Measurements from ENCODE around the gene KPNA3.

DNA sequence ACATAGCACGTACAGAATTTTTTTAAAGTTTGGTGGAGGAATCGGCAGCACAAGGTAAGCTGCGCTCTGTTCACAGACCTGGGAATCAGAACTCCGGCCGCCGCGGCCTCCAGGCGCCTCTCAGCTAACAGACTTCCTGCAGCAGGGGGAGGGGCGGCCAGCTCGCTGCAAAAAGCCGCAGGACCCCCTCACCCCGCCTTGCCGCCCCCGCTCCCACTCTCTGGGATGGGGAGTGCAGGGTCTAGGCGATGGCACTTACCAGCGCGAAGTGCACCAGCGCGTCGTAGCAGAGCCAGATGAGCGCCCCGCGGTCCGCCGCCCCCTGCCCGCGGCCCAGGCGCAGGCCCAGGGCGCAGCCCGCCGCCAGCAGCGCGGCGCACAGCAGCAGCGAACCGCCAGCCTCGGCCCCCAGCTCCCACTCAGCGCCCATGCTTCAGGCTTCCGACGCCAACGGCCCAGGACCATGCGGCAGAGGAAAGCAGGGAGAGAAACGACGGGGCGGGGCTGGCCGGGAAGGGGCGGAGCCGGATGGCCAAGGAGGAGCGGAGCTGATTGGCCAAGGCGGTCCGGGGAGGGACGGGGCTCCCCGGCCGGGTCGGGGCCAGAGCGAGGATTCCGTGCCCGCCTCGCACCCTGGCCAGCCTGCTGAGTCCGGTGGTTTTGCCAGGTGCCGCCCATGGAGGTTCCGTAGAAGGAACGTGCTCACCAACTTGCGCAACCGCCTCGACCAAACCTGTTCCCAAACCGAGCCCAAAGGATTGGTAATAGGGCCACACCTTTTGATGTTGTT is 101.3 kb downstream of the KPNA3 start, which contains the start of gene EBPL:
- TF ChIP-seq, protein P1, sequence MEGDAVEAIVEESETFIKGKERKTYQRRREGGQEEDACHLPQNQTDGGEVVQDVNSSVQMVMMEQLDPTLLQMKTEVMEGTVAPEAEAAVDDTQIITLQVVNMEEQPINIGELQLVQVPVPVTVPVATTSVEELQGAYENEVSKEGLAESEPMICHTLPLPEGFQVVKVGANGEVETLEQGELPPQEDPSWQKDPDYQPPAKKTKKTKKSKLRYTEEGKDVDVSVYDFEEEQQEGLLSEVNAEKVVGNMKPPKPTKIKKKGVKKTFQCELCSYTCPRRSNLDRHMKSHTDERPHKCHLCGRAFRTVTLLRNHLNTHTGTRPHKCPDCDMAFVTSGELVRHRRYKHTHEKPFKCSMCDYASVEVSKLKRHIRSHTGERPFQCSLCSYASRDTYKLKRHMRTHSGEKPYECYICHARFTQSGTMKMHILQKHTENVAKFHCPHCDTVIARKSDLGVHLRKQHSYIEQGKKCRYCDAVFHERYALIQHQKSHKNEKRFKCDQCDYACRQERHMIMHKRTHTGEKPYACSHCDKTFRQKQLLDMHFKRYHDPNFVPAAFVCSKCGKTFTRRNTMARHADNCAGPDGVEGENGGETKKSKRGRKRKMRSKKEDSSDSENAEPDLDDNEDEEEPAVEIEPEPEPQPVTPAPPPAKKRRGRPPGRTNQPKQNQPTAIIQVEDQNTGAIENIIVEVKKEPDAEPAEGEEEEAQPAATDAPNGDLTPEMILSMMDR (IDR thresholded peaks at IDR 0.05; ENCODE audit: low read depth, low read length), result no peak
- no peak for TF ChIP-seq EZH2phosphoT487 (IDR thresholded peaks at IDR 0.05; ENCODE audit: low read depth)
